AG10803 (cell line): ENCODE data around the gene PKNOX2.

Experiments
- DNase-seq: peaks from one replicate; pipeline ENCODE4 v3.0.0; 2010; ENCODE audit warnings: low read depth
- H3K4me3 ChIP-seq: 2 replicates; pipeline ENCODE4 v1.5.1; 2011; ENCODE audit warnings: mild to moderate bottlenecking, low read length, control low read depth
- TF ChIP-seq, protein P1 (sequence below): conservative IDR thresholded peaks from 2 replicates; pipeline ENCODE4 v1.5.1; 2011; ENCODE audit warnings: mild to moderate bottlenecking, low read length, control low read depth, inconsistent platforms

Gene PKNOX2

DNA sequence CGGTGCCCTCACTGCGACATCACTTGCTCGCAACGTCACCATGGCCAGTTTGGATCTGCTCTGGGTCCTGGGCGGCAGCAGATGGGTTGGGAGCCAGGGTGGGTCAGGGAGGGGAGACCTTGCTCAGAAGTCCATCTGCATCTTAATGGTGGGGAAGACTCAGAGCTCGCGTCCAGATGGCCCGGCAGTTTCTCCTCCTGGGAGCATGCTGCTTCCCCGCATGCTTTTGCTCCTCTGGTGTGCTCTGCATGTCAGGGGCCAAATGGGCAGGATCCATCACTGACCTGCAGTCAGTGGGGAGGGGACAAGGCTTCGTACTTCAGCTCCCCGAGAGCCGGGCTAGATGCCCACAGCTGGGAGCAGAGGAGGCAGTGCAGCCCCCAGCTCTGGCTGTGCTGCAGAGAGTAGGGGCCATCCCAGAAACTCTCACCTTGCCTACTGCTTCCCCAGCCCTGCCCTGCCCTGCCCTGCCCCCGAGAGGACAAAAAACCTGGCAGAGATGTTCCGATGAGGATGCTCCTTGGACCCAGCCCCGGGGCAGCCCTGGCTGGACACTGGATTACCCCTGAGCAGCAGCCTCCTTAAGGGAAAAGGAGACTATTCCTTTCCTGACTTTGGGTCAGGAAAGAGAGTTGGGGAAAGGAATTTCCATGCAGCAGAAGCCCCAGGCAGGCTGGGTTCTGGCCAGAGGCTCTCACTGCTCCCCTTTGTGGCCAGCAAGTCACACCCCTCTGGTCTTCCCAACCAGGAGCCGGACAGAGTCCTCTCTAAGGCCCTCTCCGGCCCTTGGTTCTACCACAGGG is 149.9 kb downstream of the PKNOX2 start:
- no peak overlapping the region for H3K4me3 ChIP-seq

DNA sequence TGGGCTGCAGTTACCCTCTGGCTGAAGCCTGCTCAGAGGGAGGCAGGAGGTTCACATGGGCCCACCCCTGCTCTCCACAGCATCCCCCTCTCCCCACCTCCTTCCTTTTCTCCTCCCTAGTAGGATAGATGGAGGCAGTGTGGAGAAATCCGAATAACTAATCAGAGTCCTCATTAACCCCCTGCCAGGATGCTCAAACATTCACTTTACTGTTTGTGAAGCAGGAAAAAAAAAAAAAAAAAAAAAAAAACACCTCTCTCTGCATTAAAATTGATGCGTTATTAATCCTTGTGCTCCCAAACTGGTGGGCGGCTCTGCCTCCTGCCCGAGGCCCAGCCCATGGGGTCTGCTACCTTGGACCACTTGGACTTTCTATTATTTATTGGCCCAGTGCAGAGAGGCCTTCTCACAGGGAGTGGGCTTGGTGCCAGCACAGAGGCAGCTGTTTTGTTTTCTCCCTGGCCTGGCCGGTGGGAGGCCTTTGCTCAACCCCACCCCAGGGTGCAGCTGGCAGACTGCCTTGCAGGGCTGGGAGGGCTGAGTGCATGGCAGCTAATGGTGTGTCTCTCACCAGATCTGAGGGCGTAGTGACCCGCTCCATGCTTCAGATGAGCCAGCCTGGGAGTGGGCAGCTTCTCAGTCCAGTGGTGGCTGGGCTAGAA is 150.7 kb downstream of the PKNOX2 start:
- no peak for DNase-seq
- TF ChIP-seq, protein P1, sequence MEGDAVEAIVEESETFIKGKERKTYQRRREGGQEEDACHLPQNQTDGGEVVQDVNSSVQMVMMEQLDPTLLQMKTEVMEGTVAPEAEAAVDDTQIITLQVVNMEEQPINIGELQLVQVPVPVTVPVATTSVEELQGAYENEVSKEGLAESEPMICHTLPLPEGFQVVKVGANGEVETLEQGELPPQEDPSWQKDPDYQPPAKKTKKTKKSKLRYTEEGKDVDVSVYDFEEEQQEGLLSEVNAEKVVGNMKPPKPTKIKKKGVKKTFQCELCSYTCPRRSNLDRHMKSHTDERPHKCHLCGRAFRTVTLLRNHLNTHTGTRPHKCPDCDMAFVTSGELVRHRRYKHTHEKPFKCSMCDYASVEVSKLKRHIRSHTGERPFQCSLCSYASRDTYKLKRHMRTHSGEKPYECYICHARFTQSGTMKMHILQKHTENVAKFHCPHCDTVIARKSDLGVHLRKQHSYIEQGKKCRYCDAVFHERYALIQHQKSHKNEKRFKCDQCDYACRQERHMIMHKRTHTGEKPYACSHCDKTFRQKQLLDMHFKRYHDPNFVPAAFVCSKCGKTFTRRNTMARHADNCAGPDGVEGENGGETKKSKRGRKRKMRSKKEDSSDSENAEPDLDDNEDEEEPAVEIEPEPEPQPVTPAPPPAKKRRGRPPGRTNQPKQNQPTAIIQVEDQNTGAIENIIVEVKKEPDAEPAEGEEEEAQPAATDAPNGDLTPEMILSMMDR = no peak
- H3K4me3 ChIP-seq = no peak overlapping the region

More for the DNA sequence above, 149.9 kb downstream of the PKNOX2 start:
- TF ChIP-seq, protein P1 = no peak
- DNase-seq = no peak

DNA sequence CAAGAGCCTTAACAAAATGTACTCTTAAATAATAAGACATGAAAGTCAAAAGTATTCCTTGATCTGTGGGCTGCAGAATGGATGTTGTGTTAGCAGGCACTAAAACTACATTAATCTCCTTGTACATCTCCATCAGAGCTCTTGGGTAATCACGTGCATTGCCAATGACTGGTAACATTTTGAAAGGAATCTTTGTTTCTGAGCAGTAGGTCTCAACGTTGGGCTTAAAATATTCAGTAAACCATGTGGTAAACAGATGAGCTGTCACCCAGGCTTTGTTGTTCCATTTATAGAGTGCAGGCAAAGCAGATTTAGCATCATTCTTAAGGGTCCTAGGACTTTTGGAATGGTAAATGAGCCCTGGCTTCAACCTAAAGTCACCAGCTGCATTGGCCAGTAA is 152.9 kb downstream of the PKNOX2 start:
- TF ChIP-seq, protein P1 = no peak
- no peak for DNase-seq
- H3K4me3 ChIP-seq = no peak overlapping the region

DNA sequence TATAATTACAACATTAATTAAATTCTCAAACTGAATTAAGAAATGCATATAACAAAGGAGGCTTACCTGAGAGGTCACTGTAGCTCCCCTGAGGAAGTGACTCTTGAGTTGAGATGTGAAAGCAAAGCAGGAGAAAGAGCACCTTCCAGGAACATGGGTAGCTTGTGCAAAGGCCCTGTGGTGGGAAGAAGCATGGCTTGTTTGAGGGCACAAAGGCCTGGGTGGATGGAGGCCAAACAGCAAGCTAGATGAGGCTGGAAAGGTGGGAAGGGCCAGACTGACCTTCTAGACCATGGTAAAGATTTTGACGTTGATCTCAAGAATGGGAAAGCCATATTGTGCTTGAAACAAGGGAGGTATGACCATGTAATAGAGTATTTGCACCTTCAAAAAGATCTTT is 155.1 kb downstream of the PKNOX2 start:
- TF ChIP-seq, protein P1 = no peak
- no peak overlapping the region for H3K4me3 ChIP-seq
- DNase-seq = no peak

DNA sequence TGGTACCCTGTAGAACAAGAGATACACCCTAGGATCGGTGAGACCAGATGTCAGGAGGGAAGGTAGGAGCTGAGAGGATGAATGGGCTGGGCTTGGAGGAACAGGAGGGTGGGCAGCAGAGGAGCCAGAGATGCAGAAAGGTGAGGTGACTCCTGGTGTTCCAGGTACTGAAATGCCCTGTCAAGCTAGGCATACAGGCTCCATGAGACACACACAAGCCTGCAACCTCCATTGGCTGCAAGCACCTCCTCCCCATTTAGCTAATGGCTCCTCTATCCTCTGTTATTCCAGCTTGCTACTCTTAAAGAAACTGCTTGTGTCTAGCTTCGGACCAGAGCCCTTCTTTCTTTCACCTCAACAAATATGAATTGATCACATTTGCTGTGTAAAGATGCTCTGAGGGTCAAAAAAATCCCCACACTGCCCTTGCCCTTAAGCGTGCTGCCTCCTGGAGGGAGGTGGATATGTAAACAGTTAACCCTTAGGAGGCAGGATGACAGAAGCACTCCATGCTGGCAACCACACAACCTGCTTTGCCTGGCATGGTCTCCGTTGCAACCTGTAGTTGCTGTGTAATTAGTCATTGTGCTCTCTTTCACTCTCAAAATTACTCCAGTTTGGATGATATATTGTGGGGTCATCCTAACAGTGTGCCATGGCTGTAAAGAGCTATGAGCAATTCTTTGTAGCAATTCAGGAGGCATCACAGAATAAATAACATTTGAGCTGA is 156.0 kb downstream of the PKNOX2 start:
- DNase-seq = no peak
- TF ChIP-seq, protein P1 = no peak
- H3K4me3 ChIP-seq = no peak overlapping the region

DNA sequence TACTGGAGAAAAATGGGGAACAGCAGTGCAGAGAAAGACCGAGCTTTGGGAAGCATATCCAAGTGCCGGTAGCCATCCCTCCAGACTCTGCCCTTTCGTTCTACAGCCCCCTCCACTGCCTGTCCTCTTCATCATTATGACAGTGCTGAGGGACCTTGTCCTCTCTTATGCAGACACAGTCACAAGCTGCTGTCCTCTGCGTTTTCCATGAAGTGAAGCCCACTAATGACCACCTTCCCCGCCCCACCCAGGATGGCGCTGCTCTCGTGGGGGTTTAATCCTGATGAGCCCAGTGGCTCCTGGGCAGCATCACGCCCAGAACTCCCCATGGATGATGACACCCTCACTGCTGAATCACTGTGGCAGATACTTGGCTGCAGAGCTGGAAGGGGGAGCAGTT is 157.7 kb downstream of the PKNOX2 start:
- TF ChIP-seq, protein P1 = no peak

More for the DNA sequence above, 157.7 kb downstream of the PKNOX2 start:
- no peak overlapping the region for H3K4me3 ChIP-seq
- DNase-seq = no peak
